ENCODE results near the gene NGEF.

The NGEF gene

GRCh38 chr2:232994446-232994845, 18.6 kb downstream of the NGEF start:
- no peak for DNase-seq

GRCh38 chr2:232993231-232993821, 19.7 kb downstream of the NGEF start:
- DNase-seq: no peak

- DNase-seq: no peak
Observed at GRCh38 chr2:232986155-232986554, 26.9 kb downstream of the NGEF start.

GRCh38 chr2:232984451-232985207, 28.4 kb downstream of the NGEF start:
- DNase-seq: no peak

- no peak for DNase-seq
Observed at GRCh38 chr2:232983669-232984140, 29.4 kb downstream of the NGEF start.

GRCh38 chr2:232982926-232983668, 30.0 kb downstream of the NGEF start:
- no peak for DNase-seq

- no peak for DNase-seq
Observed at GRCh38 chr2:232981767-232982360, 31.2 kb downstream of the NGEF start.

- DNase-seq: no peak
Observed at GRCh38 chr2:232981356-232981755, 31.7 kb downstream of the NGEF start.

GRCh38 chr2:232980683-232981082, 32.4 kb downstream of the NGEF start:
- no peak for DNase-seq

GRCh38 chr2:232979871-232980461, 33.1 kb downstream of the NGEF start:
- DNase-seq: no peak

GRCh38 chr2:232977438-232977971, 35.6 kb downstream of the NGEF start:
- DNase-seq: no peak

GRCh38 chr2:232976666-232977437, 36.2 kb downstream of the NGEF start:
- no peak for DNase-seq

GRCh38 chr2:232976176-232976575, 36.9 kb downstream of the NGEF start:
- DNase-seq: no peak

GRCh38 chr2:232974396-232974795, 38.7 kb downstream of the NGEF start:
- no peak for DNase-seq

GRCh38 chr2:232973796-232974195, 39.3 kb downstream of the NGEF start:
- DNase-seq: no peak

- DNase-seq: no peak
Observed at GRCh38 chr2:232973011-232973735, 39.9 kb downstream of the NGEF start.

- no peak for DNase-seq
Observed at GRCh38 chr2:232971744-232972143, 41.3 kb downstream of the NGEF start.

GRCh38 chr2:232970051-232970450, 43.0 kb downstream of the NGEF start:
- DNase-seq: no peak

GRCh38 chr2:232967474-232967873, 45.6 kb downstream of the NGEF start:
- no peak for DNase-seq

- DNase-seq: no peak
Observed at GRCh38 chr2:232966122-232966521, 46.9 kb downstream of the NGEF start.

GRCh38 chr2:232963913-232964312, 49.1 kb downstream of the NGEF start:
- DNase-seq: no peak
